Measurements from ENCODE around the gene TAB2. TPM values are rescaled to one million over a fixed set of nuclear protein-coding genes. Genes with fewer than 3 reads are reported as not detected.

Gene TAB2
- total RNA-seq, 1 donor from 2014 or later: 81.8 TPM

GRCh38 chr6:149286905-149287304 is 30.6 kb upstream of the TAB2 start:
- H3K9me3 ChIP-seq (ENCODE audit: insufficient read depth, low read depth, low read length): no peaks in the 10 kb centered on the region
- H3K4me2 ChIP-seq (ENCODE audit: low read length): no peak overlapping the region
- no peaks in the 10 kb centered on the region for H3K36me3 ChIP-seq (ENCODE audit: insufficient read depth, low read length)
- no peaks in the 10 kb centered on the region for H3K27me3 ChIP-seq (ENCODE audit: insufficient read depth, low read length)
- FAIRE-seq (no peak), DNase-seq (ENCODE audit: low read depth) (no peak)
- Mint-ChIP-seq H3K9me3 (ENCODE audit: unreplicated experiment) (no peaks in the 10 kb centered on the region), H3K27ac (ENCODE audit: unreplicated experiment) (no peak overlapping the region), H3K4me3 (ENCODE audit: unreplicated experiment) (no peak overlapping the region), H3K4me1 (ENCODE audit: low read depth, unreplicated experiment) (peaks cover 3% of the 10 kb centered on the region), H3K27me3 (ENCODE audit: low read depth, unreplicated experiment) (peaks cover 3% of the 10 kb centered on the region), H3K36me3 (ENCODE audit: low read depth, unreplicated experiment) (no peaks in the 10 kb centered on the region)
- H3K9ac ChIP-seq (ENCODE audit: low read length): no peak overlapping the region
- H3K4me3 ChIP-seq (ENCODE audit: insufficient read depth, low read depth, low read length): no peak overlapping the region
- TF ChIP-seq, protein P1, sequence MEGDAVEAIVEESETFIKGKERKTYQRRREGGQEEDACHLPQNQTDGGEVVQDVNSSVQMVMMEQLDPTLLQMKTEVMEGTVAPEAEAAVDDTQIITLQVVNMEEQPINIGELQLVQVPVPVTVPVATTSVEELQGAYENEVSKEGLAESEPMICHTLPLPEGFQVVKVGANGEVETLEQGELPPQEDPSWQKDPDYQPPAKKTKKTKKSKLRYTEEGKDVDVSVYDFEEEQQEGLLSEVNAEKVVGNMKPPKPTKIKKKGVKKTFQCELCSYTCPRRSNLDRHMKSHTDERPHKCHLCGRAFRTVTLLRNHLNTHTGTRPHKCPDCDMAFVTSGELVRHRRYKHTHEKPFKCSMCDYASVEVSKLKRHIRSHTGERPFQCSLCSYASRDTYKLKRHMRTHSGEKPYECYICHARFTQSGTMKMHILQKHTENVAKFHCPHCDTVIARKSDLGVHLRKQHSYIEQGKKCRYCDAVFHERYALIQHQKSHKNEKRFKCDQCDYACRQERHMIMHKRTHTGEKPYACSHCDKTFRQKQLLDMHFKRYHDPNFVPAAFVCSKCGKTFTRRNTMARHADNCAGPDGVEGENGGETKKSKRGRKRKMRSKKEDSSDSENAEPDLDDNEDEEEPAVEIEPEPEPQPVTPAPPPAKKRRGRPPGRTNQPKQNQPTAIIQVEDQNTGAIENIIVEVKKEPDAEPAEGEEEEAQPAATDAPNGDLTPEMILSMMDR (IDR thresholded peaks at IDR 0.05; ENCODE audit: insufficient read depth, low read depth, low read length): no peak
- TF ChIP-seq EZH2 (IDR thresholded peaks at IDR 0.05; ENCODE audit: insufficient read depth, low read length): no peak
- H2AFZ ChIP-seq (ENCODE audit: low read depth, low read length): no peak overlapping the region
- H3K79me2 ChIP-seq (ENCODE audit: insufficient read depth, low read length): no peaks in the 10 kb centered on the region
- no peaks in the 10 kb centered on the region for H3K4me1 ChIP-seq (ENCODE audit: insufficient read depth, low read length)
- no peak overlapping the region for H3K27ac ChIP-seq (ENCODE audit: low read depth, low read length)
- H4K20me1 ChIP-seq (ENCODE audit: insufficient read depth, low read length): no peaks in the 10 kb centered on the region

DNA sequence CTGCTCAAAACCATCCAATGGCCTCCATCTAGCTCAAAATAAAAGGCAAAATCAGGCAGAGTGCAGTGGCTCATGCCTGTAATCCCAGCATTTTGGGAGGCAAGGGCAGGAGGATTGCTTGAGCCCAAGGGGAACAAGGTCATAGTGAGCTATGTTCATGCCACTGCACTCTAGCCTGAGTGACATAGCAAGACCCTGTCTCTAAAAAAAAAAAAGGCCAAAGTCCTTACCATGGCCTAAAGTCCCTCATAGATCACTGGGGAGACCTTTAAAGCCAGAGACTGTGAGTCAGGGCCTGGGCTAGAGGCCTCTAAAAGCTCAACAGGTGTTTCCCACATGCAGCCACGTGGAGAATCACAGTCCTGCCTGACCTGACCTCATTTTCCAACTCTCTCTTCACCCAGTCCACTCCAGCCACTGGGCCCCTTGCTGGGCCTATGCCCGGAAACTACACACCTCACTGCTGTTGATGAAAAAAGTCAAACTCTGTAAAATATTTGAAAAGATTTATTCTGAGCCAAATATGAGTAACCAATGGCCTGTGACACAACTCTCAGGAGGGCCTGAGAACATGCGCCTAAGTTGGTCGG is 28.2 kb upstream of the TAB2 start:
- DNase-seq (ENCODE audit: low read depth) (no peak), FAIRE-seq (no peak)
- H3K4me2 ChIP-seq (ENCODE audit: low read length): no peak overlapping the region
- H3K36me3 Mint-ChIP-seq (ENCODE audit: low read depth, unreplicated experiment): no peaks in the 10 kb centered on the region
- H3K4me3 ChIP-seq (ENCODE audit: insufficient read depth, low read depth, low read length): no peak overlapping the region
- H3K4me1 ChIP-seq (ENCODE audit: insufficient read depth, low read length): no peaks in the 10 kb centered on the region
- peaks cover 3% of the 10 kb centered on the region for H3K4me1 Mint-ChIP-seq (ENCODE audit: low read depth, unreplicated experiment)
- no peaks in the 10 kb centered on the region for H3K27me3 ChIP-seq (ENCODE audit: insufficient read depth, low read length)
- H3K79me2 ChIP-seq (ENCODE audit: insufficient read depth, low read length): no peaks in the 10 kb centered on the region
- no peaks in the 10 kb centered on the region for H3K9me3 ChIP-seq (ENCODE audit: insufficient read depth, low read depth, low read length)
- H3K27ac ChIP-seq (ENCODE audit: low read depth, low read length): no peak overlapping the region
- TF ChIP-seq, protein P1 (IDR thresholded peaks at IDR 0.05; ENCODE audit: insufficient read depth, low read depth, low read length): no peak
- TF ChIP-seq EZH2 (IDR thresholded peaks at IDR 0.05; ENCODE audit: insufficient read depth, low read length): no peak
- no peak overlapping the region for H3K9ac ChIP-seq (ENCODE audit: low read length)
- no peak overlapping the region for H3K27ac Mint-ChIP-seq (ENCODE audit: unreplicated experiment)
- H3K27me3 Mint-ChIP-seq (ENCODE audit: low read depth, unreplicated experiment): peaks cover 3% of the 10 kb centered on the region
- H2AFZ ChIP-seq (ENCODE audit: low read depth, low read length): no peak overlapping the region
- H3K9me3 Mint-ChIP-seq (ENCODE audit: unreplicated experiment): no peaks in the 10 kb centered on the region
- no peaks in the 10 kb centered on the region for H4K20me1 ChIP-seq (ENCODE audit: insufficient read depth, low read length)
- H3K4me3 Mint-ChIP-seq (ENCODE audit: unreplicated experiment): no peak overlapping the region
- H3K36me3 ChIP-seq (ENCODE audit: insufficient read depth, low read length): no peaks in the 10 kb centered on the region

DNA sequence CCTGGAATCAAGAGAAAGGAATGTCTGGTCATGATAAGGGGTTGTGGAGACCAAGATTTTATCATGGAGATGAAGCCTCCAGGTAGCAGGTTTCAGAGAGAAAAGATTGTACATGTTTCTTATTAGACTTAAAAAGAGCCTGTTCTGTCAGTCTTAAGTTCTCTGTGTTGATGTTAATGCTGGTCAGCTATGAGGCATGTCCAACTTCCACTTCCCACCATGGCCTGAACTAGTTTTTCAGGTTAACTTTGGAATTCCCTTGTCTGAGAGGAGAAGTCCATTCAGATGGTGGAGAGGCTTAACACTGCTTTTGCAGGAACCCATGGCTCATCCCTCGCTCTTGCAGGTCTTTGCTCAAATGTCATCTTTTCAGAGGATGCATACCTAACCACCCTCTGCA is 27.5 kb upstream of the TAB2 start:
- H3K4me2 ChIP-seq (ENCODE audit: low read length): no peak overlapping the region
- no peak overlapping the region for H3K27ac ChIP-seq (ENCODE audit: low read depth, low read length)
- TF ChIP-seq, protein P1 (IDR thresholded peaks at IDR 0.05; ENCODE audit: insufficient read depth, low read depth, low read length): no peak
- TF ChIP-seq EZH2 (IDR thresholded peaks at IDR 0.05; ENCODE audit: insufficient read depth, low read length): no peak
- H3K36me3 ChIP-seq (ENCODE audit: insufficient read depth, low read length): no peaks in the 10 kb centered on the region
- H3K36me3 Mint-ChIP-seq (ENCODE audit: low read depth, unreplicated experiment): no peaks in the 10 kb centered on the region
- H3K4me3 Mint-ChIP-seq (ENCODE audit: unreplicated experiment): no peak overlapping the region
- no peaks in the 10 kb centered on the region for H4K20me1 ChIP-seq (ENCODE audit: insufficient read depth, low read length)
- no peaks in the 10 kb centered on the region for H3K27me3 ChIP-seq (ENCODE audit: insufficient read depth, low read length)
- H3K9me3 Mint-ChIP-seq (ENCODE audit: unreplicated experiment): no peaks in the 10 kb centered on the region
- FAIRE-seq (no peak), DNase-seq (ENCODE audit: low read depth) (no peak)
- H2AFZ ChIP-seq (ENCODE audit: low read depth, low read length): no peak overlapping the region
- H3K4me1 Mint-ChIP-seq (ENCODE audit: low read depth, unreplicated experiment): no peaks in the 10 kb centered on the region
- no peaks in the 10 kb centered on the region for H3K9me3 ChIP-seq (ENCODE audit: insufficient read depth, low read depth, low read length)
- no peak overlapping the region for H3K4me3 ChIP-seq (ENCODE audit: insufficient read depth, low read depth, low read length)
- H3K4me1 ChIP-seq (ENCODE audit: insufficient read depth, low read length): no peaks in the 10 kb centered on the region
- no peaks in the 10 kb centered on the region for H3K79me2 ChIP-seq (ENCODE audit: insufficient read depth, low read length)
- no peaks in the 10 kb centered on the region for H3K27me3 Mint-ChIP-seq (ENCODE audit: low read depth, unreplicated experiment)
- no peak overlapping the region for H3K27ac Mint-ChIP-seq (ENCODE audit: unreplicated experiment)
- H3K9ac ChIP-seq (ENCODE audit: low read length): no peak overlapping the region
